SK-N-MC (cell line): ENCODE data around the gene PLIN5.

Experiments
- EZH2 ChIP-seq: fragments of 200-600 bp; sonication (generic); IDR thresholded peaks from one replicate; pipeline ENCODE4 v1.6.1; 2017; ENCODE audit warnings: antibody characterized with exemption
- POLR2AphosphoS5 ChIP-seq: IDR thresholded peaks from 2 replicates; pipeline ENCODE4 v1.6.1; 2012; ENCODE audit warnings: mild to moderate bottlenecking, low read depth, low read length, borderline replicate concordance

DNA sequence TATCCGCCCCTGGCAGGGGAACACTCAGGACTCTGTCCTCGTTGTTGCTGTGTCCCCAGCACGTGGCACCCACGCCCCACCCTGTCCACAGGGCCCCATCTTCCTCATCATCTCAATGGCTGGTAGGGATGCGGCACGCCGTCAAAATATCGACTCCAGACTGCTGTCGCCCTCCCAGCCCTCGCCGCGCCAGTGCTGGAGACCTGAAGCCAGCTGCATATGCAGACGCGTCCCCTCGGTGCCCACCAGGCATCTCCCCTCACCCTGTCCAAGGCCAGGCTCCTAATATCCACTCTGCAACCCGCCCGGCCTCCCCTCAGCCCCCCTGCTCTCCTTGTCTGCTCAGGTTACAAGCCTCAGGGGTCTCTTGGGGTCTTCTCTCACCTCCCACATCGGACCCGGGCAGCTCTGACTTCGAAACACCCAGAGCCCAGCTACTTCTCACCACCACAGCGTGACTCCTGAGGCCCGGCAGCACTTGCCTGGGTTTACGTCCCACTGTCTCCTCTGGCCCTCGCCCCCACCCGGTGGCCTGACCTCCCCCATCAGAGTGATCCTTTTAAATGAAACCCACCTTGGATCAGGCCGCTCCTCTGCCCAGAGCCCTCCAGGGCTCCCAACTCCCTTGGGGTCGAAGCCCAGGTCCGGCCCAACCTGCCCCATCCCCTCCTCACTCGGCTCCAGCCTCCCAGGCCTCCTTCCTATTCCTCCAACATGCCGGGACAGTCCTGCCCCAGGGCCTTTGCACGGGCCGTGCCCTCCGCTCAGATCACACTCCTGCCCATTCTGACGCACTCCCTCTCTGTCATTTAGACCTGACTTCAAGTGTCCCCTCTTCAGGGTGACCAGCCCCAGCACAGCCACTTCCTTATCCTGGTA lies 29.2 kb downstream of the PLIN5 start:
- TF ChIP-seq POLR2AphosphoS5, result no peak
- no peak for TF ChIP-seq EZH2
